Rectal smooth muscle tissue (tissue), 1 donor: ENCODE measurements around the gene SLC17A5.
"Not testable (repeated sequence)": the region's sequence is repeated elsewhere in the genome, so short reads cannot be mapped to it uniquely, and the experiment has no call there.

Experiments used
- H3K27ac ChIP-seq: one replicate; pipeline ENCODE4 v1.7.0; 2013; ENCODE audit warnings: low read depth, low read length, inconsistent platforms
- H3K27me3 ChIP-seq: one replicate; pipeline ENCODE4 v1.7.0; 2013; ENCODE audit warnings: low read length; ENCODE audit not compliant: control insufficient read depth, insufficient read depth
- H3K36me3 ChIP-seq: one replicate; pipeline ENCODE4 v1.7.0; 2013; ENCODE audit warnings: low read length; ENCODE audit not compliant: control insufficient read depth, insufficient read depth
- H3K4me1 ChIP-seq: one replicate; pipeline ENCODE4 v1.7.0; 2013; ENCODE audit warnings: low read length; ENCODE audit not compliant: control insufficient read depth, insufficient read depth
- H3K4me3 ChIP-seq: one replicate; pipeline ENCODE4 v1.7.0; 2013; ENCODE audit warnings: low read length
- H3K9ac ChIP-seq: one replicate; pipeline ENCODE4 v1.7.0; 2013; ENCODE audit warnings: low read length

SLC17A5 gene

GRCh38 chr6:73566954-73567591, 86.7 kb downstream of the SLC17A5 start:
- no peak overlapping the region for H3K27ac ChIP-seq

GRCh38 chr6:73566486-73566871, 87.3 kb downstream of the SLC17A5 start:
- not testable (repeated sequence) for H3K9ac ChIP-seq, H3K27ac ChIP-seq, H3K4me3 ChIP-seq

More at GRCh38 chr6:73566954-73567591, 86.7 kb downstream of the SLC17A5 start:
- H3K9ac ChIP-seq: no peak overlapping the region
- no peaks in the 10 kb centered on the region for H3K36me3 ChIP-seq
- H3K27me3 ChIP-seq: no peaks in the 10 kb centered on the region
- H3K4me3 ChIP-seq: no peak overlapping the region
- H3K4me1 ChIP-seq: no peaks in the 10 kb centered on the region

GRCh38 chr6:73565767-73566485, 87.9 kb downstream of the SLC17A5 start:
- Histone ChIP-seq H3K36me3 (no peaks in the 10 kb centered on the region), H3K27me3 (no peaks in the 10 kb centered on the region), H3K4me3 (no peak overlapping the region), H3K9ac (no peak overlapping the region), H3K4me1 (no peaks in the 10 kb centered on the region), H3K27ac (no peak overlapping the region)

More at GRCh38 chr6:73566486-73566871, 87.3 kb downstream of the SLC17A5 start:
- not testable (repeated sequence) for H3K4me1 ChIP-seq, H3K27me3 ChIP-seq, H3K36me3 ChIP-seq

- H3K27me3 ChIP-seq: no peaks in the 10 kb centered on the region
- H3K36me3 ChIP-seq: no peaks in the 10 kb centered on the region
- H3K4me1 ChIP-seq: no peaks in the 10 kb centered on the region
- no peak overlapping the region for H3K9ac ChIP-seq
- no peak overlapping the region for H3K4me3 ChIP-seq
- no peak overlapping the region for H3K27ac ChIP-seq
These were observed 89.0 kb downstream of the SLC17A5 start for GRCh38 chr6:73564578-73565345.

- no peak overlapping the region for H3K27ac ChIP-seq
- H3K27me3 ChIP-seq: no peaks in the 10 kb centered on the region
- no peaks in the 10 kb centered on the region for H3K36me3 ChIP-seq
- H3K4me3 ChIP-seq: no peak overlapping the region
- no peak overlapping the region for H3K9ac ChIP-seq
- H3K4me1 ChIP-seq: no peaks in the 10 kb centered on the region
These were observed 91.2 kb downstream of the SLC17A5 start for GRCh38 chr6:73562558-73562957.

GRCh38 chr6:73560853-73561407, 92.9 kb downstream of the SLC17A5 start:
- H3K4me1 ChIP-seq: no peaks in the 10 kb centered on the region
- no peaks in the 10 kb centered on the region for H3K36me3 ChIP-seq
- H3K27me3 ChIP-seq: no peaks in the 10 kb centered on the region
- H3K4me3 ChIP-seq: no peak overlapping the region
- no peak overlapping the region for H3K27ac ChIP-seq
- H3K9ac ChIP-seq: no peak overlapping the region

DNA sequence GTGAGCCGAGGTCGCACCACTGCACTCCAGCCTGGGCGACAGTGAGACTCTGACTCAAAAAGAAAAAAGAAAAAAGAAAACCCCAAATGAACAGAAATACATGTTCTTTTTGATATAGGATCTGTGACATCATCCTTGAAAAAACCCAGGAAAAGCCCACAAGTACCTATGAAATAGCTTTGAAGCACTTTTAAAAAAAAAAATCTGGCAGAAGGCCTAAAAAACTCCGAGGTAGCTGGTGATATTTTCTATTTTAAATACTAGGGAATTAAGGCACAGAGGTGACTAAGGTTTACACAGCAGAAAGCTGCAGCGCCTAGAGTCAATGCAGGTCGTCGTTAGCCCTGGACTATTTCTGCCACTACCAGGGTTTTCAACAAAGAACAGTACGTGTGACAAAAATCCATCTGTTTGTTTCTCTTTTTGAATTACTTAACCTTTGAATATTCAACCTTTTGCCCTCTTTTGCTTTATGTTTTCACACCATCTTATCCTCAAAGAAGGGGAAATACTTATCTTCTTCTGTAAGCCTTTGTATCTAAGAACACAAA, 93.5 kb downstream of the SLC17A5 start:
- H3K4me3 ChIP-seq: no peak overlapping the region

DNA sequence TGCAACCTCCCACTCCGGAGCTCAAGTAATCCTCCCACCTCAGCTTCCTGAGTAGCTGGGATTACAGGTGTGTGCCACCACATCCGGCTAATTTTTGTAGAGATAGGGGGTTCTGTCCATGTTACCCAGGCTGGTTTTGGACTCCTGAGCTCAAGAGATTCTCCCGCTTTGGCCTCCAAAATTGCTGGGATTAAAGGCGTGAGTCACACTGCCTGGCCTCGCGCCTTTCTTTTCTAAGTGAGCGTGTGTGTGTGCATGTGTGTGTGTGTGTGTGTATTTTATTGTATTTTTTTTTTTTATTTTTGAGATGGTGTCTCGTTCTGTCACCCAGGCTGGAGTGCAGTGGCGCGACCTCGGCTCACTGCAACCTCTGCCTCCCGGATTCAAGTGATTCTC, 94.4 kb downstream of the SLC17A5 start:
- H3K9ac ChIP-seq, H3K4me3 ChIP-seq, H3K27ac ChIP-seq, H3K27me3 ChIP-seq, H3K4me1 ChIP-seq, H3K36me3 ChIP-seq: not testable (repeated sequence)

More for the DNA sequence above, 93.5 kb downstream of the SLC17A5 start:
- no peaks in the 10 kb centered on the region for H3K27me3 ChIP-seq
- H3K27ac ChIP-seq: no peak overlapping the region
- no peaks in the 10 kb centered on the region for H3K4me1 ChIP-seq
- H3K36me3 ChIP-seq: no peaks in the 10 kb centered on the region
- no peak overlapping the region for H3K9ac ChIP-seq

DNA sequence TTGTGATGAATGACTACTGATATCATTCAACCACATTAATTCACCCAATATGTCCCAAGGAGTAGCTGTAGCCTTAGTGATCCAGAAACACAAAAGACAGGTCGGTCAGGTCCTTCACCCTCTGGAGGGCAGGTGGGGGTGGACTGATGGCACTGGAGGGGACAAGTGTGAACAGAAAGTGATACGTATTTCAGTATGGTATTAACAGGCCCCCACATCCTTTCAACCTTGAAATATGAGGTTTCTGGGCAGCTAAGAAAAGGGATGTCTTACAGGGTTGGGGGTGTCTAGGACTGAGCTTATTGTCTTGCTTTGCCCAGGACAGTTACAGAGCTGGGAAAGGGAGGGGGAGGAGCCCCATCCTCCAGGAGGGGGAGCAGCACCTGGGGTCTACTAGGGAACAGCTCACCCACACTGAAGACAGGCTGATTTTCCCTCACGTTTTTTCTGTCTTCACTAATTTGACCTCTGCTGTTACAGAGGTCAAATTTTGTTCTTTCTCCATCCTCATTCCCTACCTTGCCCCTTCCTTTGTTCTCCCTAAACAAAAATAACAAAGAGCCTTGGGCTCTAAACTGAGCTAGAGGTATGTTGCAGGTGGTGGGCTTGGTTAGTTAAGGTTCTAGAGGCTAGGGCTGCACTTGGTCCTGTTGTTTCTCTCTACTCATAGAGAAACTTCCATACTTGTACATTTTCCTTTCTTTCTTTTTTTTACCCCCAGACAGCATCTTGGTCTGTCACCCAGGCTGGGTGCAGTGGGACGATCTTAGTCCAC, 95.0 kb downstream of the SLC17A5 start:
- Histone ChIP-seq H3K27me3 (no peaks in the 10 kb centered on the region), H3K9ac (no peak overlapping the region), H3K4me3 (no peak overlapping the region), H3K36me3 (no peaks in the 10 kb centered on the region), H3K4me1 (no peaks in the 10 kb centered on the region), H3K27ac (no peak overlapping the region)

DNA sequence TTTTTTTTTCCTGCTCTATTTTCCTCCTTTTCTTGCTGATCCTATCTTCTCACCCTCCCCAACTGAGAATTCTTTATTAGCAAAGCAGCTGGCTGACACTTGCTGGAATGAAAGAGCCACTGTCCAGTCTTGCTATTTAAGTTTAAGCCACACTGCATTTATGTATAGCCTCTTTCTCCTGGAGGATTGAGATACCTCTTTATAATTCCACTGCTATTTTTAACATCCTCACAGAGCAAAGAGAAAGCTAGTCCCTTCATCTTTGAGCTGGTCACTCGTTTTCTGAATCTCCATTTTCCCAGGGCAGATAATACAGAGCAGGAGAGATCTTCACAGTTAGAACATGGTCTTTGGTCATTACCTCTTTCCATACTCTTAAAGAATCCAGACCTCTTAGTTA, 97.0 kb downstream of the SLC17A5 start:
- Histone ChIP-seq H3K4me3 (no peak overlapping the region), H3K27ac (no peak overlapping the region)

DNA sequence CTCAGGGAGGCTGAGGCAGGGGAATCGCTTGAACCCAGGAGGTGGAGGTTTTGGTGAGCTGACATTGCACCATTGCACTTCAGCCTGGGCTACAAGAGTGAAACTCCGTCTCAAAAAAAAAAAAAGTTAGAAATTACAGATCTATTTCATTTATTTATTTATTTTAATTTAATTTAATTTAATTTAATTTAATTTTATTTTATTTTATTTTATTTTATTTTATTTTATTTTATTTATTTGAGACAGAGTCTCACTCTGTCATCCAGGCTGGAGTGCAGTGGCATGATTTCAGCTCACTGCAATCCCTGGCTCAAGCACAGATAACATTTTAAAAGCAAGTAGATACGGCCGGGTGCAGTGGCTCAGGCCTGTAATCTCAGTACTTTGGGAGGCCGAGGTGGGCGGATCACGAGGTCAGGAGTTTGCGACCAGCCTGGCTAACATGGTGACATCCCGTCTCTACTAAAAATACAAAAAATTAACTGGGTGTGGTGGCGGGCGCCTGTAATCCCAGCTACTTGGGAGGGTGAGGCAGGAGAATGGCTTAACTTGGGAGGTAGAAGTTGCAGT, 98.3 kb downstream of the SLC17A5 start:
- not testable (repeated sequence) for H3K4me3 ChIP-seq, H3K27ac ChIP-seq, H3K36me3 ChIP-seq, H3K4me1 ChIP-seq, H3K27me3 ChIP-seq, H3K9ac ChIP-seq

More for the DNA sequence above, 97.0 kb downstream of the SLC17A5 start:
- H3K9ac ChIP-seq: no peak overlapping the region
- H3K27me3 ChIP-seq: no peaks in the 10 kb centered on the region
- no peaks in the 10 kb centered on the region for H3K4me1 ChIP-seq
- no peaks in the 10 kb centered on the region for H3K36me3 ChIP-seq
